Mucosa of gallbladder (tissue), 1 donor: ENCODE results near the gene OR52N4. TPM values are rescaled to one million over a fixed set of nuclear protein-coding genes. Genes with fewer than 3 reads are reported as not detected.
"Not testable (repeated sequence)": the region's sequence is repeated elsewhere in the genome, so short reads cannot be mapped to it uniquely, and the experiment has no call there.

Source experiments
- DNase-seq: peaks from one replicate; pipeline ENCODE4 v3.0.0-alpha.2; 2020; ENCODE audit warnings: low spot score
- total RNA-seq: library from RNA; stranded (reverse); gene quantifications from one replicate; pipeline ENCODE4 v1.2.1, GENCODE V29; 2021
- donor health status: DM: no; HTN: no; CAD: no.

Gene OR52N4
- total RNA-seq, result not detected

DNA sequence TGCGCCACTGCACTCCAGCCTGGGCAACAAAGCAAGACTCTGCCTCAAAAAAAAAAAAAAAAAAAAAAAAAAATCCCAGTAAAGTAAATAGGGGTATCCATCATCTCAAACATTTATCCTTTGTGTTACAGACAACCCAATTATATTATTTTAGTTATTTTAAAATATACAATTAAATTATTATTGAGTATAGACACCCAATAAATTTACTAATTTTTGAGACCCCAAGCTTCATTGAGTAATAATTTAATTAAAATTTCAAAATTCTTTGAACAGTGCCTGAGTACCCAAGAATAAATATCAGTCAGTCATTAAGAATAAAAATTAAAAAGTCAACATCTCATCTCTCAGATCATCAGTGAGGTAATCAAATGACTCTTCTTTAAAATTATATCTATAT lies at the start of gene OR52N4:
Gene OR52N4 (plus strand): TSS at position 301 of the 400 bp plus-strand sequence. CDS start 498 bp downstream, outside the sequence.
- no peak for DNase-seq

DNA sequence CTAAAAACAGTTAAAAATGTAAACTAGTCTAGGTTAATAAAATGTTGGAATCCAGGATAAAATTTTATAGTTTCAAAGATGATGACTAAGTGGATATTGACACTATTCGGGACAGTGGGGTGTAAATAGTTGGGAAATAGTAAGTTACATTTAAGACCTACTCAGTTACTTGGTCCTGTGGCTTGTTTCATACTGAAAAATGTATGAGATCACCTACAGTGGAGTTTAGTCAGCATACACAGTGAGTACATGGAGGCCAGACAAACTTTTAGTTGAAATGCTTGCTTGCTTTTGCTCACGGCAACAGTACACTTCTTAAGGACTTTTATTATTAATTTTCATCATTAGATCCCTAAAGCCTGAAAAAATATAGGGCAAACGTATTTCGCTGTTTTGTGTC lies 48.4 kb upstream of the OR52N4 start:
- DNase-seq, result no peak

DNA sequence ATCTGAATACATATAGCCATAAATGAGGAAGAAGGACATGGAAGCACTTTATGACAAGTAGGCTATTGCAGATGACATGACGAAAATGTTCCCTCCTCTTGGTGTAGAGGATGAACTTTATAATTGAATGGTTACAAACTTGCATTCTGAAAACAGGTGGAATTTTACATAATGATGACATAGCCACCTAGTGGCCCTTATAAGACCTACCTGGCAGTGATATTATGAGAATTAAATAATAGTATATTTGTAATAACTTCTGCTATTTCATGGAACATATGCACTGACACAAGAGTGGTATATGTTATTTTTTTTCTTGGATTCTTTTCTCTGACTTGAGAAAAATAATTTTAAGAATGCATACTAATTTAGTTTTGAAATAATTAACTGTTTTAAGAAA lies 41.5 kb upstream of the OR52N4 start:
- no peak for DNase-seq

DNA sequence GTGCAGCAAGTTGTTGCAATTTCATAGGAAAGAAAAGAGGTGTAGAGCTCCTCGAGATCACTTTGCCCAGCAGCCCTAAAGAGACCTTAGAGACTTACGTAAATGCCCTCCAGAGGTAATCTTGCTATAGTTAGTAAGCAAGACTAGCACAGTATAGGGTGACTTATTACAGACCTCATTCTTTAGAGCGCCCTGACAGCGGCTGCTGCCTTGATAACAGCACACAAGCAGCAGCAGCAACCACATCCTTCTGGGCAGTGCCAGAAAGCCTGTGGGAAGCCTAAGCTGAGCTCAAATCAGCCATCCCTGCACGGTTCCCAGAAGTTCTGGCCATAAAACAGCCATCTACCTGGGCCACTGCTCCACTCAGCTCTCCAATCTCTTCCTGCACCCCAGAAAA lies 40.3 kb upstream of the OR52N4 start:
- no peak for DNase-seq

DNA sequence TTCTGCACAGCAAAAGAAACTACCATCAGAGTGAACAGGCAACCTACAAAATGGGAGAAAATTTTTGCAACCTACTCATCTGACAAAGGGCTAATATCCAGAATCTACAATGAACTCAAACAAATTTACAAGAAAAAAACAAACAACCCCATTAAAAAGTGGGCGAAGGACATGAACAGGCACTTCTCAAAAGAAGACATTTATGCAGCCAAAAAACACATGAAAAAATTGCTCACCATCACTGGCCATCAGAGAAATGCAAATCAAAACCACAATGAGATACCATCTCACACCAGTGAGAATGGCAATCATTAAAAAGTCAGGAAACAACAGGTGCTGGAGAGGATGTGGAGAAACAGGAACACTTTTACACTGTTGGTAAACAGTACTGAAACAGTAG lies 37.5 kb upstream of the OR52N4 start:
- not testable (repeated sequence) for DNase-seq

DNA sequence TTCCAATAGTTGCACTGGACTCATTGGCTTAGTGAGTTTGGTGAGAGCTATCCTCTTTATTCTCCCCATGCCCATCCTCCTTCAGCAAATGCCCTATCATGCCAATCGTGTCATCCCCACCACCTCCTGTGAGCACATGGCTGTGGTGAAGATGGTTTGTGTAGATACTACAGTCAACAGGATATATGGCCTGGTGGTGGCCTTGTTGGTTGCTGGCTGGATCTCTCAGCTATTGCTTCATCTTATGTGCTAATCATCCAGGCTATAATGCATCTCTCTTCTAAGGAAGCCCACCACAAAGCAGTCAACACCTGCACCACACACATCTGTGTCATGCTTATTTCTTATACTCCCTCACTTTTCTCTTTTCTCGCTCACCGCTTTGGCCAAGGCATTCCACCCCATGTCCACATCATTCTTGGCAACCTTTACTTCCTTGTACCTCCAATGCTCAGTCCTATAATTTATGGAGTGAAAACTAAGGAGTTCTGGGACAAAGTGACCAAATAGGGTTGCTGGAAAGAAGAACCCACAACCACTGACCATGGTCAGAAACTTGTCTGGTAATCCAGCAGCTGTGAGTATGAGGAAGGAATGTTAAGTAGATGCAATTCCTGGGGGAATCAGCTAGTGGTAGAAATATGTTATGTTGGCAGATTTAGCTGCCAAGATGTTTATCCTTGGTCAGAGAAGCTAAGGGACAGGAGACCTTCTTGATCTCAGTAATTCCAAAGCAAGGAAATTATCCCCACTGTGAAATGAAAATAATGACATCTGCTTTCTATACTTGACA lies 34.1 kb upstream of the OR52N4 start:
- DNase-seq, result no peak

DNA sequence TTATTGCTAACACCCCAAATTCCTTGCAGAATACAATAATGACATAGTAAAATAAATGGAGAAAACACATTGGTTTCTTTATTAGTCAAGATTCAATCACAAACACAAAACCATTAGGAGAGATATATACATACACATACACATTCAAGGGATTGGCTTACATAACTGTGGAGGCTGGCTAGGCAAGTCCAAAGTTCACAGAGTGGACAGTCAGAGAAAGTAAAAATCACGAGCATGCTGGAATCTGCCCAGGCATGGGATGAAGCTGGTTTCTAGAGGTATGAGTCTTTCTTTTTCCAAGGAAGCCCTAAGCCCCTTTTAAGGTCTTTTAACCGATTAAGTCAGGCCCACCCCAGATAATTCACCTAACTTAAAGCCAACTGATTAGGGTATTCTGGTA lies 31.4 kb upstream of the OR52N4 start:
- DNase-seq, result peak; percentile 34

DNA sequence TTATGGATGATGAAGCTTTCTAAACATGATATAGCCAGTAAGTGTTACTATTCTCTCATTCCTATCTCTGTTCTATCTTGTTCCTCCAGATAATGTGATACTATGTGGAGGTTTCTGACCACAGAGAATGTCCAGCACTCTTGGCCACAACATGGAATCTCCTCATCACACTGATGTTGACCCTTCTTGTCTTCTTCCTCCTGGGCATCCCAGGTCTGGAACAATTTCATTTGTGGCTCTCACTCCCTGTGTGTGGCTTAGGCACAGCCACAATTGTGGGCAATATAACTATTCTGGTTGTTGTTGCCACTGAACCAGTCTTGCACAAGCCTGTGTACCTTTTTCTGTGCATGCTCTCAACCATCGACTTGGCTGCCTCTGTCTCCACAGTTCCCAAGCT lies 27.7 kb upstream of the OR52N4 start:
- DNase-seq, result no peak

DNA sequence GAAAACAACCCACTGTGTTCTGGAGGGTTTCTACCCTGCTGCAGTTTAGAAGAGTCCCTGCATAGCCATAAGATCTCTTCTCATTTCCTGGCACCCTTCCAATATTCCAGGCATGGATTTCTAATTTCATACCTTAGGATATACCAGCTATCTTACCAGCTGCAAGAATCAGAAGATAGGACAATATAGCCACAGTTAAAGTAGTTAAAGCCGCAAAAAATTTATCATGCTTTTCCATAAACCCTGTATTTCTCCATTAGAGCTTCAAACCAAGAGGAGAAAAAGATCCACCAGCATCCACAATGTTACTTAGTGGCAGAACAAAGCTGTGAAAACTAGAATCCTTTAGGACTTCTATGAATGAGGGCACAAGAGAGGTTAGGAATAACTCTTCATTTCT lies 26.4 kb upstream of the OR52N4 start:
- DNase-seq, result no peak

DNA sequence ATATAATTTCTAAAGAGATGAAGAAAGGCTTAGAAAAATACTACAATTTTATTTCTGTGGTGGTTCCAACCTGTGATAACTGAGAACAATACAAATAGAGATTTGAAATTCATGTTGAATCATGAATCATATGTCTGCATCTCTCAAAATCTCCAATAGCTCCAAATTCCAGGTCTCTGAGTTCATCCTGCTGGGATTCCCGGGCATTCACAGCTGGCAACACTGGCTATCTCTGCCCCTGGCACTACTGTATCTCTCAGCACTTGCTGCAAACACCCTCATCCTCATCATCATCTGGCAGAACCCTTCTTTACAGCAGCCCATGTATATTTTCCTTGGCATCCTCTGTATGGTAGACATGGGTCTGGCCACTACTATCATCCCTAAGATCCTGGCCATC lies 17.6 kb upstream of the OR52N4 start, which contains the start of gene OR56B1:
Gene OR56B1 (plus strand): TSS at position 53 of the 400 bp plus-strand sequence. CDS start 69 bp downstream, at position 122.
- no peak for DNase-seq

DNA sequence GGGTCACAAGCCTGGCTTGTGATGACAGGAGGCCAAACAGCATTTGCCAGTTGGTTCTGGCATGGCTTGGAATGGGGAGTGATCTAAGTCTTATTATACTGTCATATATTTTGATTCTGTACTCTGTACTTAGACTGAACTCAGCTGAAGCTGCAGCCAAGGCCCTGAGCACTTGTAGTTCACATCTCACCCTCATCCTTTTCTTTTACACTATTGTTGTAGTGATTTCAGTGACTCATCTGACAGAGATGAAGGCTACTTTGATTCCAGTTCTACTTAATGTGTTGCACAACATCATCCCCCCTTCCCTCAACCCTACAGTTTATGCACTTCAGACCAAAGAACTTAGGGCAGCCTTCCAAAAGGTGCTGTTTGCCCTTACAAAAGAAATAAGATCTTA lies 17.0 kb upstream of the OR52N4 start:
- DNase-seq, result no peak

DNA sequence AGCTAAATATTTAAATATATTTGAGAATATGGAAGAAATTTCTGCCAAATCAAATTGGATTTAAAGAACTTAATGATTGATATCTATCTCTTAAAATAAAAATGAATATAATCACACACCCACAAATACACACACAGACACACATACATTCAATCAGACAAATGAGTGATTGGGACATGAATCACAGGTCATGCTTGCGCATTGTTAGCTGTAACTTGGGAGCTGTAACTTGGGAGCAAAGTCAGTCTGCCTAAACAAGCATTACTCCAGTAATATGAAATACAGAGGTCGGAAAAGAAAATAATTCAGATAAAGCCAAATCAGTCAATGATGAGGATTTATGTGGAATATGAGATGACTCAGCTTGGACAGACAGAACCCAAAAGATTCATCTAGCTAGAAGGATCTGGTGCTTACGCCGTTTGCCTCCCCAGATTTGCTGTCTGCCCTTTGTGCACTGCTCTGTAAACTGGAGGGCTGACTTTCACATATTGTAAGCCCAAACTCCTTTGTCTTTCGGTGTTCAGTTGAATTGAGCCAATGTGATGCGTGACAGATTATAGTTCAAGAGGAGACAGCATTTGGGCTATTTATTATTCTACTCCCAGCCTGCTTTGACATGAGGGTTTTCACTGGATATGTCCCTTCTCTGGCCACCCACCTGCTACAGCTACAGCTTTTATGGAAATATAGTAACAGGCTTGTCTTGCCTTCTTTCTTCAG lies 16.2 kb upstream of the OR52N4 start:
- no peak for DNase-seq

DNA sequence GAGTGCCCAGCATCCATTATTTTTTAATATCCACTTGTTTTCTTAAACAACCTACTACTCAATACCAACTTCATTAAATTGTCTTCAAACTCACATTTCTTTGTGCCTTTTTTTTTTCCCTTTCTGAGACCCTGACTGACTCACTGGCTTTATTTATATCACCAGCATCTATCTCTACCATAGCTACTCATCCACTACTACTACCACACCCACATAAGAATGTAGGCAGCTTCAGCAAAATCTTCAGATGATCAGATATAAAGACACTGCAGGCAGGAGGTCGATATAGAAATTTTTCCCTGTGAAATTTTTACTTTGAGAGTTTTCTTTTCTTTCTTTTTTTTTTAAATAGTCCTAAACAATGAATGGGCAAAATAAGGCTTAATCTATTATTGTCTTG lies 15.6 kb upstream of the OR52N4 start:
- no peak for DNase-seq

DNA sequence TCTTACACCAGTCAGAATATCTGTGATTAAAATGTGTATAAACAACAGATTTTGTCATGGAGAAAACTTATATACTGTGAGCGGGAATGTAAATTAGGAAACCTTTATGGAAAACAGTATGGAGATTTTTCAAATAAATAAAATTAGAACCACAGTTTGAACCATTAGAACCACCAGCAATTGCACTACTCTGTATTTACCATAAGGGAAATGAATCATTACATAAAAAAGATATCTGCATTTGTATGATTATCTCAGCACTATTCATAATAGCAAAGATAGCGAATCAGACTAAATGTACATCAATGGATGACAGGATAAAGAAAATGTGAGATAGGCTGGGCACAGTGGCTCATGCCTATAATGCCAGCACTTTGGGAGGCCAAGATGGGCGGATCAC lies 7.4 kb upstream of the OR52N4 start:
- DNase-seq, result no peak

DNA sequence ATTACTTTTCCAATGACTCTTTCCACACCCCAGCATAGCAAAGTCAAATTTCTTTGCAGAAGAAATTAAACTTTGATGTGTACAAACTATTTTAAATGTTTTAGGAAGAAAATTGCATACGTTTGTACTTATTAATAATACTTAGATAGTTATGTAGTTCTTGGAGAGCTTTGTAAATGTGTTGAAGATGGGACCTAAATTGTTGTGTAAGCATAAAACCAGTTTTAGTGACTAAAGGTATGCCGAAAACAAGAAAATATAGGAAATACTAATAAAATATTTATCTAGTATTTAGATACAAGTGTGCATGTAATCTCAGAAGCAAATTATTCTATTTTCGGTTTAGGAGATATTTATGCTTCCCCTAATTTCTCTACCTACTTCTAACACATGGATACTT lies 4.2 kb upstream of the OR52N4 start:
- DNase-seq, result no peak

DNA sequence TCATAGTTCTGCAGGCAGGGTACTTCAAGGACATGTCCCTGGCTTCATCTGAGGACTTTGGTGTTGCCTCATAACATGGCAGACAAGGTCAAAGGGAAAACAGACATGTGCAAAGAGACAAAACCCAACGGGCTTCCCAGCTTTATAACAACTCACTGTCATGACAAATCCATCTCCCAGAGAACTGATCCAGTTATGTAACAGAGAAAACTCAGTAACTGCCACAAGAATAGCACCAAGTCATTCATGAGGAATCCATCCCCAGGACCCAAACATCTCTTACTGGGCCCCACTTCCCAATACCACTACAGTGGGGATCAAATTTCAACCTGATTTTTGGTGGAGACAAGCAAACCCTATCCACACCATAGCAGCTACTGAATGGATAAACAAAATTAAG lies 13.0 kb downstream of the OR52N4 start:
- no peak for DNase-seq

DNA sequence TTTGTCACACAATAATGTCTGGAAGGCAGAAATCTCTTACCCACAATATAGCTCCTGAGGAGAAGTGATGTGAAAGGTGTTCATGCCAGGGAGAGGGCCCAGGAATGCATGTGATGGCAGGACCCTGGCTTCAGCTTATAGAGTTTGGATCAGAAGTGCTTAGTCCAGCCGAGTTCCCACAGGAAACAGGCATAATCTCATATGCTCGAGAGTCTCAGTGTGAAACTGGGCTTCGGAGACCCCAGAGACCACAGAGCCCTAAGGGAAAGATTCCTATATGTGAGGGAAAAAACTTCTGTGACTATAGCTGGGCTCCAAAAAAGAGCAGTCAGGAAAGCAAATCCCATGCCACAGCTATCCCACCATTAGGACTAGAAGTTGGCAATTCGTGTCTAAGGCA lies 29.2 kb downstream of the OR52N4 start, which contains the start of gene OR52N5:
Gene OR52N5 (minus strand): TSS at position 101 of the 400 bp plus-strand sequence. CDS start 4,721 bp downstream, outside the sequence.
- no peak for DNase-seq

DNA sequence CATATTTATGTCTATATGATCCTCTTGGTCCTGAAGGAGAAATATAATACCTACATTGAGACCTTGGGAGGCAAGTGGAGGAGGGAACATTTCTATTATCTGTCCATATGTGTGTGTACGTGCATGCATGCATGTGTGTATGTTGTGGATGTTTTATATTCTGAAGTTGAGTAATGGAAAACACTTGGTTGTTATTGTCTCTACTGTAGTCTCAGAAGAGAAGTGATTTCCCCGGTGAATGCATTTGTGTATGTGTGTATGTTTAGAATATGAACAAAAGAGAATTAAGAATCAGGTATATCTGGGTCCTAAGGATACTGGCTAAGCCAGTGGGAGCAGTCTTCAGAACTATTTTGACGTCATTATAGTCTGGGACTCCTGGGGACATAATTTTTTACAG lies 37.1 kb downstream of the OR52N4 start, which contains the start of gene OR52N1:
Gene OR52N1 (minus strand): TSS at position 101 of the 400 bp plus-strand sequence. CDS start 2,449 bp downstream, outside the sequence.
- no peak for DNase-seq

DNA sequence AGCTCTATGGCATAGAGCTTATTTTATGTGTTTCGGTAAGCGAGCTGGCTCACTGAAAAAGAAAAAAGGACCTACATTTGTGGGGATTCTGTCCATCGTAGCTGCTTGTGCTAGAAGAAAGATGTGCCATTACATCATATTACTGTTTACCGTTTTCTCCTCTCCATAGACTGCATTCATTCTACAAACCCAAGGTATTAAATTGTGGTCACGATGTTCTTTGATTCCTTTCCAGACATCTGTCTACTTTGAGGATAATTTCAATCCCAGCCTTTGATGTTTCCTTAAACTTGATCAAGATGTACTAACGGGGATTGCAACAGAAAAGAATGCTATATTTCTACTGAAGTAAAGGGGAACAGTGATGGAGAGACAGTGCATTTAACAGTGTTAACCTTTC lies 42.5 kb downstream of the OR52N4 start:
- no peak for DNase-seq

DNA sequence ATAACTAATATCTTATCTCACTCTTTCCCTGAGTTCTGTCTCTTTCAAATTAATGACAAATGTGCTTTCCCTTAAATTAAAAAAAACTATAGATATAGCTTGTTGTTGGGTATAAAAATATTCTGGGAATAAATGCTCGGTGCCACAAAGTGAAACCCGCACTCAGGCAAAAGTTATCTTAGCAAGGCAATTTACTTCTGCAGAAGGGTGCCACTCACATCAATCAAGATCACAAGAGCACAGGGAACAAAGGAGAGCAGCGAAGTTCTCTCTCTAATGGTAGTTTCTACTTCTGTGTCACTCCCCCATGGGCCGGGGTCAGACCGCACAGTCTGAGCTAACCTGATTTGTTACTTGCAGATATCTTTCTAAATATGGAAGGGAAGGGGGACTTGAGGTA lies 49.9 kb downstream of the OR52N4 start:
- DNase-seq, result no peak
